Bronchial epithelial cell (primary cell): Measurements from ENCODE around the gene UBE3C. TPM values are rescaled to one million over a fixed set of nuclear protein-coding genes. Genes with fewer than 3 reads are reported as not detected.
"Not testable (repeated sequence)": the region's sequence is repeated elsewhere in the genome, so short reads cannot be mapped to it uniquely, and the experiment has no call there.

Experiments used
- DNase-seq: peaks from one replicate; pipeline ENCODE4 v3.0.0-alpha.2; 2010; ENCODE audit warnings: low read depth
- FAIRE-seq: peaks from 2 replicates; lab custom pipeline; 2011; peaks lifted over from hg19 to GRCh38; lab: Jason Lieb, UNC
- H3K27me3 ChIP-seq: 2 replicates; pipeline ENCODE4 v1.5.1; 2011; ENCODE audit warnings: low read length; ENCODE audit not compliant: control insufficient read depth, insufficient read depth
- H3K36me3 ChIP-seq: 2 replicates; pipeline ENCODE4 v1.5.1; 2011; ENCODE audit warnings: low read length; ENCODE audit not compliant: control insufficient read depth, insufficient read depth
- H3K4me3 ChIP-seq: 2 replicates; pipeline ENCODE4 v1.5.1; 2011; ENCODE audit warnings: mild to moderate bottlenecking, low read depth, low read length, control low read depth
- CTCF ChIP-seq: IDR thresholded peaks from 2 replicates; pipeline ENCODE4 v1.5.1; 2011; ENCODE audit warnings: mild to moderate bottlenecking, moderate library complexity, low read length, control low read depth, inconsistent platforms; ENCODE audit not compliant: insufficient read depth, severe bottlenecking
- total RNA-seq: library from RNA; depleted of rRNA; stranded (reverse); fragments of >200 nt; gene quantifications from 2 replicates; pipeline ENCODE4 v1.2.1, GENCODE V29; 2014

The UBE3C gene
- total RNA-seq, 1 donor from 2014 or later = 89.5 TPM

GRCh38 chr7:157151626-157152339, 13.1 kb downstream of the UBE3C start:
- no peak for TF ChIP-seq CTCF
- Histone ChIP-seq H3K4me3 (no peak overlapping the region), H3K27me3 (no peaks in the 10 kb centered on the region), H3K36me3 (peaks cover 2% of the 10 kb centered on the region)
- FAIRE-seq (no peak), DNase-seq (no peak)

GRCh38 chr7:157152391-157152937, 13.7 kb downstream of the UBE3C start:
- H3K4me3 ChIP-seq = no peak overlapping the region
- DNase-seq = peak; percentile 50
- H3K36me3 ChIP-seq = peaks cover 2% of the 10 kb centered on the region
- FAIRE-seq = no peak
- H3K27me3 ChIP-seq = no peaks in the 10 kb centered on the region
- no peak for TF ChIP-seq CTCF

GRCh38 chr7:157153260-157153659, 14.5 kb downstream of the UBE3C start:
- FAIRE-seq = no peak
- peaks cover 2% of the 10 kb centered on the region for H3K36me3 ChIP-seq
- no peak for TF ChIP-seq CTCF

GRCh38 chr7:157155959-157156358, 17.2 kb downstream of the UBE3C start:
- Histone ChIP-seq H3K4me3 (no peak overlapping the region), H3K27me3 (no peaks in the 10 kb centered on the region), H3K36me3 (no peaks in the 10 kb centered on the region)
- DNase-seq (no peak), FAIRE-seq (no peak)
- no peak for TF ChIP-seq CTCF

More at GRCh38 chr7:157153260-157153659, 14.5 kb downstream of the UBE3C start:
- H3K4me3 ChIP-seq = no peak overlapping the region
- DNase-seq = no peak
- H3K27me3 ChIP-seq = no peaks in the 10 kb centered on the region

DNA sequence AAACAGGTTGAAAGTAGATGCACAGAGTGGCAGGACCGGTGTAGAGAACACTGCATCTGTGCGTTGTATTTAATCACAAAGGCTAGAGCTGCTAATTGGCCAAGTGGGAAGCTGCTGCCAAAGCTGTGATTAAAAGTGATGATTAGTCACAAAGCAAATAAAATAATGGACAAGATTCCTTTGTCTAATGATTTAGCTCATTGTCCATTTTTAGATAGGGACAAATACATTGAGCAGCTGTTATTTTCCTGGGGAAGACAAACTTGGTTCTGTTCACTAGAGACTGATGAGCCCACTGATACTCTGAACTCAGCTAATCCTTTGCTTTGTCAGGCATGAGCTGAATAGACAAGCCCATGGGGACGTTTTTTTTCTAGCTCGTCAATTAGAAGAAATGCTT, 19.7 kb downstream of the UBE3C start:
- DNase-seq (peak; percentile 78), FAIRE-seq (no peak)
- peaks cover 1% of the 10 kb centered on the region for H3K36me3 ChIP-seq

GRCh38 chr7:157159537-157159936, 20.8 kb downstream of the UBE3C start:
- H3K4me3 ChIP-seq, DNase-seq, H3K36me3 ChIP-seq, FAIRE-seq, H3K27me3 ChIP-seq: not testable (repeated sequence)

More for the DNA sequence above, 19.7 kb downstream of the UBE3C start:
- no peaks in the 10 kb centered on the region for H3K27me3 ChIP-seq
- no peak for TF ChIP-seq CTCF
- H3K4me3 ChIP-seq = no peak overlapping the region
